ENCODE data around the gene CBFB. TPM values are rescaled to one million over a fixed set of nuclear protein-coding genes. Genes with fewer than 3 reads are reported as not detected.
"Not testable (repeated sequence)": the region's sequence is repeated elsewhere in the genome, so short reads cannot be mapped to it uniquely, and the experiment has no call there.

Gene CBFB
- 10 to 100 TPM; 15.3 to 17.0 TPM for polyA plus RNA-seq

DNA sequence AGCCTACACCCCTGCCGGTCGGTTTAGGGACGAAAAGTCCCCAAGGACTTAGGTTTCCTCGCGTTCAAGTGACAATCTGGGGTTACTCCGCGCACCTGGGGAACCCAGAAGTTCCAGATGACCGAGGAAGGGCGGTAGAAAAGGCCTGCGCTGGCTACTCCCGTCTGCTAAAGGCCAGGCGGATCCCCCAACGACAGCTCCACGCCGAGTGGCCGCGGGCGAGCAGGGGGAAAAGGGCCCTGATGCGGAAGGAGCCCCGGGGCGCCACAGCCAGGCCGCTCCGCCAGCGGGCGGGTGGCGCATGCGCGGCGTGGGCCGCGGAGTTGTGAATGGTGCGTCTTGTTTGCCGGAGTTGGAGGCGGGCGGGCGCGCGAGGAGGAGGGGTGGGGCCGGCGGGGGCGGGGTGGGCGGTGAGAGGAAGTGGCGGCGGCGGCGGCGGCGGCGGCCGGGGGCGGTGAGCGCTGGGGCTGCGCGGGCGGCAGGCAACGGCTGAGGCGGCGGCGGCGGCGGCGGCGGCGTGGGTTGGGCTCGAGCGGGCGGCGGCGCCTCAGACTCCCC, at the start of gene CBFB:
Gene CBFB (plus strand): TSS at position 454 of the 558 bp plus-strand sequence. CDS start 259 bp downstream, outside the sequence.
- WGBS, 2 donors: 1% methylated on average over 33 to 69 of the region's 69 CpGs
- Histone ChIP-seq H3K9me3 (ENCODE audit: control insufficient read depth in 2 of 2, insufficient read depth in 1 of 2, low read depth in 1 of 2, low read length in 1 of 2) (no peaks in the 10 kb centered on the region), H3K36me3 (ENCODE audit: control insufficient read depth in 2 of 2, insufficient read depth in 2 of 2, low read length in 1 of 2) (no peaks in the 10 kb centered on the region), H3K27me3 (ENCODE audit: control insufficient read depth in 1 of 2, insufficient read depth in 2 of 2, low read length in 2 of 2) (no peaks in the 10 kb centered on the region), H3K4me1 (ENCODE audit: control insufficient read depth in 2 of 2, insufficient read depth in 2 of 2, low read length in 1 of 2) (peaks cover 0 to 2% of the 10 kb centered on the region in 2 donors), H3K4me3 (ENCODE audit: low read depth in 1 of 2, low read length in 2 of 2) (peak within 1 kb of the TSS; percentile 81 to 98), H3K27ac (ENCODE audit: low read depth in 2 of 2, low read length in 1 of 2) (peak within 1 kb of the TSS; percentile 97 to 99)

DNA sequence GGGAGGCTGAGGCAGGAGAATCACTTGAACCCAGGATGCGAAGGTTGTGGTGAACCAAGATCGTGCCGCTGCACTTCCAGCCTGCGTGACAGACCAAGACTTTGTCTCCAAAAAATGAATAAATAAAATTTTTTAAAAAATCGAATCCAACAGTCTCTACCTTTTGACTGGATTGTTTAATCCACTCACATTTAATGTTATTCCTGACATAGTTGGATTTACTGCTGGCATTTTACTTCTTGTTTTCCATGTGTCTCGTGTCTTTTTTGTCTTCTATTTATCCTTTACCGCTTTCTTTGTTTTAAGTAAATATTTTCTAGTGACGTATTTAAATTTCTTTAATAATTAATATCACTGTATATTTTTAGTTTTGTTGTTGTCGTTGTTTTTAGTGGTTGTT, 45.9 kb upstream of the CBFB start:
- H3K36me3 ChIP-seq (ENCODE audit: control insufficient read depth in 2 of 2, insufficient read depth in 2 of 2, low read length in 1 of 2): no peaks in the 10 kb centered on the region
- 95 to 96% methylated on average over 9 of the region's 9 CpGs for WGBS, 2 donors
- H3K9me3 ChIP-seq (ENCODE audit: control insufficient read depth in 2 of 2, insufficient read depth in 1 of 2, low read depth in 1 of 2, low read length in 1 of 2): no peaks in the 10 kb centered on the region
- no peaks in the 10 kb centered on the region for H3K27me3 ChIP-seq (ENCODE audit: control insufficient read depth in 1 of 2, insufficient read depth in 2 of 2, low read length in 2 of 2)
- peaks cover 0 to 1% of the 10 kb centered on the region in 2 donors for H3K4me1 ChIP-seq (ENCODE audit: control insufficient read depth in 2 of 2, insufficient read depth in 2 of 2, low read length in 1 of 2)
- H3K27ac ChIP-seq (ENCODE audit: low read depth in 2 of 2, low read length in 1 of 2): no peak overlapping the region
- no peak overlapping the region for H3K4me3 ChIP-seq (ENCODE audit: low read depth in 1 of 2, low read length in 2 of 2)

DNA sequence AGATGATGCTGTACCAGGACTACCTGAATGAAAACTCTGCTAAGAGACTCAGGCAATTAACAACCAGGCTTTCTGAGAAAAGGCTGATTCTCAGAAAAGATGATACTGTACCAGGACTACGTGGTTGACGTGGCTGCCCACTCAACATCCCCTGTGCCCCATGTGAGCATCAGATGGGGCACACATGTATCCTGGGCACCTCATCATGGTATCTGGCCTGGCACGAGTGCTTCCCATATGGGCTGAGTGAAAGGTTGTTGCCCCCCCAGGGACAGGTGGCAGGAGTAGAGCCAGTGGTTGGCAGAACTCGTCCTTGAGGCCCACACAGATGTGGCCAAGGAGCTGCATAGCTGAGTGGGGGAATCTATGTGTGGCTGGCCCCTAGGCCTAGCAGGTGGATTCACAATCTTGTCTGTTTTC, 44.0 kb upstream of the CBFB start:
- WGBS, 2 donors: 85 to 87% methylated on average over 4 of the region's 4 CpGs
- no peaks in the 10 kb centered on the region for H3K9me3 ChIP-seq (ENCODE audit: control insufficient read depth in 2 of 2, insufficient read depth in 1 of 2, low read depth in 1 of 2, low read length in 1 of 2)
- no peak overlapping the region for H3K4me3 ChIP-seq (ENCODE audit: low read depth in 1 of 2, low read length in 2 of 2)
- peaks cover 0 to 7% of the 10 kb centered on the region in 2 donors for H3K4me1 ChIP-seq (ENCODE audit: control insufficient read depth in 2 of 2, insufficient read depth in 2 of 2, low read length in 1 of 2)
- H3K36me3 ChIP-seq (ENCODE audit: control insufficient read depth in 2 of 2, insufficient read depth in 2 of 2, low read length in 1 of 2): no peaks in the 10 kb centered on the region
- H3K27ac ChIP-seq (ENCODE audit: low read depth in 2 of 2, low read length in 1 of 2): no peak overlapping the region
- H3K27me3 ChIP-seq (ENCODE audit: control insufficient read depth in 1 of 2, insufficient read depth in 2 of 2, low read length in 2 of 2): no peaks in the 10 kb centered on the region

DNA sequence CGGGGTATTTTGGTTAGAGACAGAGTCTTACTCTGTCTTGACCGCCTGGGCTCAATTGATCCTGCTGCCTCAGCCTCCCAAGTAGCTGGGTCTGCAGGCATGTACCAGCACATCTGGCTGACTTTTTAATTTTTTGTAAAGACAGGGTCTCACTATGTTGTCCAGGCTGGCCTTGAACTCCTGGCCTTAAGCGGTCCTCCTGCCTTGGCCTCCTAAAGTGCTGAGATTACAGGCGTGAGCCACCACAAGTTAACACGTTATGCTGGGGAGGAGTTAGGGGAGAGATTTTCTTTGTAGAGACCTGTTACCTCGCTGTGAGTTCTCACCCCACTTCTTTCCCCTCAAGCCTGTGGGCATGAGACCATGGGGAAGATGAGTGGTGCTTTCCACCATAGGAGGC, 42.4 kb upstream of the CBFB start:
- WGBS, 2 donors: 93 to 95% methylated on average over 6 of the region's 6 CpGs
- H3K4me3 ChIP-seq (ENCODE audit: low read depth in 1 of 2, low read length in 2 of 2): no peak overlapping the region
- no peaks in the 10 kb centered on the region for H3K36me3 ChIP-seq (ENCODE audit: control insufficient read depth in 2 of 2, insufficient read depth in 2 of 2, low read length in 1 of 2)
- H3K9me3 ChIP-seq (ENCODE audit: control insufficient read depth in 2 of 2, insufficient read depth in 1 of 2, low read depth in 1 of 2, low read length in 1 of 2): no peaks in the 10 kb centered on the region
- H3K27me3 ChIP-seq (ENCODE audit: control insufficient read depth in 1 of 2, insufficient read depth in 2 of 2, low read length in 2 of 2): no peaks in the 10 kb centered on the region
- H3K4me1 ChIP-seq (ENCODE audit: control insufficient read depth in 2 of 2, insufficient read depth in 2 of 2, low read length in 1 of 2): peaks cover 0 to 7% of the 10 kb centered on the region in 2 donors
- no peak overlapping the region for H3K27ac ChIP-seq (ENCODE audit: low read depth in 2 of 2, low read length in 1 of 2)

DNA sequence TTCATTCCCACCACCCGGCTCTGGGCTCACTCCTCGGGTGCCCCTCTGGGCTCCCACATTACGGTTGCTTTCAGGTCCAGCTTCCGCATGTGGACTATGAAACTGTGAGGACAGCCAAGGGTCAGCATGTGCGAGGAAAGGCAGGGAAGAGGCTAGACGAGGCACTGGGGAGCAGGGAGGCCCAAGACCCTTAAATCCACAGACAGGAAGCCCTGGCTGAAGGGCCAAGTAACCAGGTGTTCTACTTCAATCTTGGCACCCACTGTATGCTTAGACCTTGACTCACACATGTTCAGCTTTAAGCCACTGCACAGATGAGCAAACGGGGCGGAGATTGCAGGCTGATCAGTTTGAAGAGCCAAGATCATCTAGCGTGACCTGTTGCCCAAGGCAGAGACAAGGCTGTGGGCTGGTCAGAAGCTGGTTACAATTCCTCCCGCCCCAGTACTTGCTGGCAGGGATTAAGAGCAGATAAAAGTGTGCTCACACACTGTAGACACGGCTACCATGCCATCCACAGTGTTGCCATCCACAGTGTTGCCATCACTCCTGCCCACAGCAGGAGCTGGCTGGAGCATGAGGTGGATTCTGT, 40.7 kb upstream of the CBFB start, which contains the start of gene CES4A:
Gene CES4A (plus strand): TSS at position 393 of the 592 bp plus-strand sequence. CDS start 184 bp downstream, at position 577.
- Histone ChIP-seq H3K9me3 (ENCODE audit: control insufficient read depth in 2 of 2, insufficient read depth in 1 of 2, low read depth in 1 of 2, low read length in 1 of 2) (no peaks in the 10 kb centered on the region), H3K4me3 (ENCODE audit: low read depth in 1 of 2, low read length in 2 of 2) (no peak within 1 kb of the TSS), H3K27me3 (ENCODE audit: control insufficient read depth in 1 of 2, insufficient read depth in 2 of 2, low read length in 2 of 2) (no peaks in the 10 kb centered on the region), H3K4me1 (ENCODE audit: control insufficient read depth in 2 of 2, insufficient read depth in 2 of 2, low read length in 1 of 2) (peaks cover 0 to 7% of the 10 kb centered on the region in 2 donors), H3K36me3 (ENCODE audit: control insufficient read depth in 2 of 2, insufficient read depth in 2 of 2, low read length in 1 of 2) (no peaks in the 10 kb centered on the region), H3K27ac (ENCODE audit: low read depth in 2 of 2, low read length in 1 of 2) (peak within 1 kb of the TSS in 1 of 2 donors; percentile 37)
- 50 to 53% methylated on average over 11 of the region's 11 CpGs for WGBS, 2 donors

DNA sequence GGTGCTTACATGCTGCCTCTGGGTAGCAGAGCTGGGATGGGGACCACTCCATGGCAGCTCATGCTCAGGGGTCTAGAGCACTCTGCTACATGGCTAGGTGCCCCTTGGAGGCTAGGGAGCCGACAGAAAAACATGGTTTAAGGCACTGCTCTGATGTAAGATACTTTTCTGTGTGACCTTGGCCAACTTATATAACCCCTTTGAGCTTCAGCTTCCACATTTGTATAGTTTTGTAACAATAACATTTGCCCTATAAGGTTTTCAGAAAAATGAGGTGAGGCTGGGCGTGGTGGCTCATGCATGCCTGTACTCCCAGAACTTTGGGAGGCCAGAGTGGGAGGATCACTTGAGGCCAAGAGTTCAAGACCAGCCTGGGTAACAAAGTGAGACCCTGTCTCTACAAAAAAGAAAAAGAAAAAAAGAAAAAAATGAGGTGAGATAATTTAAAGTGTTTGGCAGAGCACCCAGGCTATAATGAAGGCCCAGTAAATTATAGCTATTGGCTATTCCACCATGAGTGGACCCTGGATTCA, 37.3 kb upstream of the CBFB start:
- Histone ChIP-seq H3K27me3 (ENCODE audit: control insufficient read depth in 1 of 2, insufficient read depth in 2 of 2, low read length in 2 of 2) (no peaks in the 10 kb centered on the region), H3K36me3 (ENCODE audit: control insufficient read depth in 2 of 2, insufficient read depth in 2 of 2, low read length in 1 of 2) (no peaks in the 10 kb centered on the region), H3K27ac (ENCODE audit: low read depth in 2 of 2, low read length in 1 of 2) (no peak overlapping the region), H3K4me3 (ENCODE audit: low read depth in 1 of 2, low read length in 2 of 2) (no peak overlapping the region), H3K9me3 (ENCODE audit: control insufficient read depth in 2 of 2, insufficient read depth in 1 of 2, low read depth in 1 of 2, low read length in 1 of 2) (no peaks in the 10 kb centered on the region), H3K4me1 (ENCODE audit: control insufficient read depth in 2 of 2, insufficient read depth in 2 of 2, low read length in 1 of 2) (peaks cover 0 to 7% of the 10 kb centered on the region in 2 donors)
- 77 to 86% methylated on average over 2 of the region's 2 CpGs for WGBS, 2 donors

DNA sequence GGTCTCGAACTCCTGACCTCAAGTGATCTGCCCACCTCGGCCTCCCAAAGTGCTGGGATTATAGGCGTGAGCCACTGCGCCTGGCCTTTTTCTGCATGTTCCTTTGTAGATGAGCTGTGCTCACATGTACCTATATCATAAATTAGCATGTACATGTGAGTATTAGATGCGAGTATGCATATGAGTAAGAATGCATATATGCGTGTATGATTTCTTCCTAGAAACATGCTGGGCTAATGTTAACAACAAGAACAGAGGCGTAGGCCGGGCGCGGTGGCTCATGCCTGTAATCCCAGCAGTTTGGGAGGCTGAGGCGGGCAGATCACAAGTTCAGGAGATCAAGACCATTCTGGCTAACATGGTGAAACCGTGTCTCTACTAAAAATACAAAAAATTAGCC, 35.4 kb upstream of the CBFB start:
- not testable (repeated sequence) for H3K4me3 ChIP-seq (ENCODE audit: low read depth in 1 of 2, low read length in 2 of 2); H3K36me3 ChIP-seq (ENCODE audit: control insufficient read depth in 2 of 2, insufficient read depth in 2 of 2, low read length in 1 of 2); H3K27ac ChIP-seq (ENCODE audit: low read depth in 2 of 2, low read length in 1 of 2); H3K9me3 ChIP-seq (ENCODE audit: control insufficient read depth in 2 of 2, insufficient read depth in 1 of 2, low read depth in 1 of 2, low read length in 1 of 2); H3K4me1 ChIP-seq (ENCODE audit: control insufficient read depth in 2 of 2, insufficient read depth in 2 of 2, low read length in 1 of 2); H3K27me3 ChIP-seq (ENCODE audit: control insufficient read depth in 1 of 2, insufficient read depth in 2 of 2, low read length in 2 of 2)
- 92 to 96% methylated on average over 12 of the region's 12 CpGs for WGBS, 2 donors

DNA sequence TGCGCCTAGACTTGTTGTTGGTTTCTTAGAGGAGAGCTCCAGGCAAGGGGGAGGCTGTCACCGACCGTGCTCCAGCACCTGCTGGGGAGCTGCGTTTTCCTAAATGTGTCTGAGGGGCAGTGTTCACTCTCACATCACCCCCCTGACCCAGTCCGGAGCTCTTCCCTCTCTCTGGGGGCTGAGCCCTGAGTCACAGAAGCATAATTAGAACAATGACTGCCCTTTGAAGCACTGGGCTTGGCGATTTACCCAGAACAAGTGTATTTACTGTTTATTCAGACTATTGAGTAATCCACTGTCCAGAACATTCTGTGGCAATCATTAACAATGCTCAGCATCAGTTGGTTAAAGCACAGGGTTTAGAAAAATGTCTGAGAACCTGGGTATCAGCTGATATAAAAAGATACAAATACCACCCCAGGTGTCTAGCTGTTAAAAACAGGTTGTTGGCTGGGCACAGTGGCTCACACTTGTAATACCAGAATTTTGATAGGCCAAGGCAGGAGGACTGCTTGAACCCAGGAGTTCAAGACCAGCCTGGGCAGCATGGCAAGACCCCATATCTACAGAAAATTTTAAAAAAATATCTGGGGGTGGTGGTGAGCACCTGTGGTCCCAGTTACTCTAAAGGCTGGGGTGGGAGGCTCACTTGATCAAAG, 32.5 kb upstream of the CBFB start:
- H3K4me3 ChIP-seq (ENCODE audit: low read depth in 1 of 2, low read length in 2 of 2): no peak overlapping the region
- peak overlapping the region; percentile 9 to 47 for H3K27ac ChIP-seq (ENCODE audit: low read depth in 2 of 2, low read length in 1 of 2)
- H3K9me3 ChIP-seq (ENCODE audit: control insufficient read depth in 2 of 2, insufficient read depth in 1 of 2, low read depth in 1 of 2, low read length in 1 of 2): no peaks in the 10 kb centered on the region
- H3K27me3 ChIP-seq (ENCODE audit: control insufficient read depth in 1 of 2, insufficient read depth in 2 of 2, low read length in 2 of 2): no peaks in the 10 kb centered on the region
- H3K36me3 ChIP-seq (ENCODE audit: control insufficient read depth in 2 of 2, insufficient read depth in 2 of 2, low read length in 1 of 2): no peaks in the 10 kb centered on the region
- peaks cover 6 to 12% of the 10 kb centered on the region in 2 donors for H3K4me1 ChIP-seq (ENCODE audit: control insufficient read depth in 2 of 2, insufficient read depth in 2 of 2, low read length in 1 of 2)
- WGBS, 2 donors: 37 to 39% methylated on average over 6 of the region's 6 CpGs

DNA sequence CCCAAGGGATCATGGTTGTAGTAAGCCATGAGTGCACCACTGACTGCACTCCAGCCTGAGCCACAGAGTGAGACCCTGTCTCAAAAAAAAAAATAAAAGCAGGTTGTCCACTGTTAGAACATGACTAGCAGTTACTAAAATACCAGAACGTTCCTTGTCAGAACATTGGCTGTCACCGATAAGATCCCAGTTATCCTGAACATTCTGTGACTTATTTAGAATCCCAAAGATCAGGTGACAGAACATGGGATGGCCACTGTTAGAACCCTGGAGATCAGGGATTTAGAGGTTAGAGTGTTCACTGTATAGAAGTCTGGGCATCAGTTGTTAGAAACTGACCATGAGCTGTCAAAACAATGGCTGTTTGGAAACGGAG, 32.0 kb upstream of the CBFB start:
- H3K9me3 ChIP-seq (ENCODE audit: control insufficient read depth in 2 of 2, insufficient read depth in 1 of 2, low read depth in 1 of 2, low read length in 1 of 2): no peaks in the 10 kb centered on the region
- H3K27me3 ChIP-seq (ENCODE audit: control insufficient read depth in 1 of 2, insufficient read depth in 2 of 2, low read length in 2 of 2): no peaks in the 10 kb centered on the region
- no peak overlapping the region for H3K4me3 ChIP-seq (ENCODE audit: low read depth in 1 of 2, low read length in 2 of 2)
- peak overlapping the region in 1 of 2 donors; percentile 9 for H3K27ac ChIP-seq (ENCODE audit: low read depth in 2 of 2, low read length in 1 of 2)
- H3K36me3 ChIP-seq (ENCODE audit: control insufficient read depth in 2 of 2, insufficient read depth in 2 of 2, low read length in 1 of 2): no peaks in the 10 kb centered on the region
- WGBS, 2 donors: 65 to 67% methylated on average over 3 of the region's 3 CpGs
- H3K4me1 ChIP-seq (ENCODE audit: control insufficient read depth in 2 of 2, insufficient read depth in 2 of 2, low read length in 1 of 2): peaks cover 6 to 14% of the 10 kb centered on the region in 2 donors
